Renal cortex interstitium (tissue), 11 donors: ENCODE results near the gene SYT2. TPM values are rescaled to one million over a fixed set of nuclear protein-coding genes. Genes with fewer than 3 reads are reported as not detected.
A peak's percentile ranks its signal among the peaks of the same experiment; 100 is the strongest.
"Not testable (repeated sequence)": the region's sequence is repeated elsewhere in the genome, so short reads cannot be mapped to it uniquely, and the experiment has no call there.

ENCODE experiments used
- DNase-seq, 11 donors: peaks; one replicate each; pipeline ENCODE4 v3.0.0-alpha.2; 2013; ENCODE audit warnings: low read depth in 9 of 11, low spot score in 4 of 11; ENCODE audit errors: extremely low read depth in 1 of 11
- polyA plus RNA-seq, 3 donors: library from polyadenylated mRNA; unstranded; fragments of 120-200 nt; gene quantifications; one replicate each; pipeline ENCODE4 v1.2.1, GENCODE V29; 2013; ENCODE audit not compliant: insufficient read length in 3 of 3

The SYT2 gene
- polyA plus RNA-seq, 3 donors: 1.5 to 3.5 (median 2.9) TPM

- no peak for DNase-seq
Observed at GRCh38 chr1:202586871-202587270, 123.4 kb downstream of the SYT2 start.

GRCh38 chr1:202586018-202586821 is 124.0 kb downstream of the SYT2 start:
- no peak for DNase-seq

GRCh38 chr1:202585590-202585933 is 124.7 kb downstream of the SYT2 start:
- DNase-seq: no peak

- no peak for DNase-seq
Observed at GRCh38 chr1:202584707-202585589, 125.3 kb downstream of the SYT2 start.

GRCh38 chr1:202582350-202582749 is 127.9 kb downstream of the SYT2 start:
- not testable (repeated sequence) for DNase-seq

GRCh38 chr1:202580619-202581018 is 129.6 kb downstream of the SYT2 start:
- no peak for DNase-seq

DNA sequence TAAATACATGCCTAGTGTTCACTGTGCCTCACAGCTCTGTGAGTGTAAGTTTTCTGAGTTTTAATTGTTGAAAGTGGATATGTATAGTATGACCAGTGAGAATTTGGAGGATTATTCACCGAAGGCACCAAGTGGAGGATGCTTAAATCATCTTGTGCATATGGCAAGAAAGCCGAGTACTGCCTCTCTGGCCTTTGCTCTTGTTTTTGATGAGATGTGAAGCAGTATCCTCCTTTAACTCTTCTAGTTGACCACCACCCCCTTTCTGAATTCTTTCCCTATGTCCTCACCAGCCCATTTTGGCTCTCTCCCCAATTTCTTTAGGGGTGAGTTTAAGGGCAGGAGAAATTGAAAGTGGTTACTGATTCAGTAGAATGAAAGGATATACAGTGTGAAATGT is 130.4 kb downstream of the SYT2 start:
- no peak for DNase-seq

GRCh38 chr1:202578565-202578964 is 131.7 kb downstream of the SYT2 start:
- DNase-seq: no peak

- DNase-seq: peak in 7 of 11 donors; percentile 57 to 80 (median 65)
Observed at GRCh38 chr1:202578001-202578504, 132.2 kb downstream of the SYT2 start.

DNA sequence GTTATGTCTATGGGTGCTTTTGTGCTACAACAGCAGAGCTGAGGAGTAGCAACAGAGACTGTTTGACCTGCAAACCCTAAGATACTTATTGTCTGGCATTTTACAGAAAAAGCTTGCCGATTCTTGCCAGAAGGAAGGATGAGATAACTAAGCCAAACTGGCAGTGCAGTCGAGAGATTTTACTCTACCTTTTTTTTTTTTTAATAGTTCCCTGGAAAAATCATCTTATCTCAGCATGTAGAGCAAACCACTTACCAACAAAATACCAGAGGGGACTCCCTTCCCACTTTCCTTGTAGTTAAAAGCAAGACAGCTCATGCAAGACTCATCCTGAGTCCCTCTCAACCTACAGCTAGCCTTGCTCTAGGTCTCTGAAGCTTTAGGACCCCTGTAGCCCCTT is 132.9 kb downstream of the SYT2 start:
- no peak for DNase-seq

DNA sequence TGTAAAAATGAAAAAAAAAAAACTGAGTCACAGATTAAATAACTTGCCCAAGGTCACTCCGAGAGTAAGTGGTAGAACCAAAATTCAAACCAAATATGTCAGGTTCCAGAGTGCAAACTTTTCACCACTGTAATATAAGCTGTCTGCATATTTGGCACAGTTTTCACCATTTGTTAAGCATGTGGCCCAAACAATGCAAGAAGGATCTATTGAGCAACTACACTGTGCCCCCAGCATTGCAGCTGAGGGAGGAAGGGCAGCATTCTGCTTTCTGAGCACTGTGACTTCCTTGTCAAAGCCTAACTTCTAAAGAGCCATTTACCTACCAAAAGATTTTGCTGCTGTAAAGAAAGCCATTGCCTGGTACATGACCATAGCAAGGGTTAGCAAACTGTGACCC is 133.4 kb downstream of the SYT2 start:
- no peak for DNase-seq

DNA sequence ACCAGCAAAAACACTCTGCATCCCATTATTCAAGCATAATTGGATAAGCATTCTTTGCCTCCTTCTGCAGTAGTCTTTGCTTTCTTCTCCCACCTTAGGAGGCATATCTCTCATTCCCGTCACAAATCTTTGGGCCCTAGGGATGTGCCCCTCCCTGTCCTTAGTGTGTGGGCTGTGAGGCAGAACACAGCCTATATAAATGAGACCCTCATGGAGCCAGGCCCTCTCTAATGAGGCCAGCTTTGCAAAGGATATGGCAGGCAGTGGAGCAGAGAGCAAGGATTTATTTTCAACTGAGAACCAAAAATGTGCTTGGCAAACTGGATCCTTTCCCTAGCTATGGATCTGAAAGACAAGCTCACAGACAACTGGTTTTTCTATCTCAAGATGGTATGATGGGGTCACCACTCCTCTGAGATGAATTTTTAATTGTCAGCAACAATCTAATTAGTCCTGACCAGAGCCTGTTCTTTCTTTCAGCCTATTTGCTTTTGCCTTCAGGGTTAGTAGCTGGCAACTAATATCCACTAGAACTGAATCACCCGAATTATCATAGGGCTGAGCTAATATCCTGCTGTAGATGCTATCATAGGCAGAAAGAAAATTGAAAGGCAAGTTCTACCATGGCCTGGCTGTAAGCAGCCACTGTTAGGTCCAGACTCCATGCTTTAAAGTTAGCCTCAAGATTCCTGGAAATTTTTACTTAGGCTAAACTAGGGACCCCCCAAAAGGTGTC is 134.2 kb downstream of the SYT2 start:
- no peak for DNase-seq

- DNase-seq: no peak
Observed at GRCh38 chr1:202572867-202573266, 137.4 kb downstream of the SYT2 start.

GRCh38 chr1:202571719-202572339 is 138.4 kb downstream of the SYT2 start:
- DNase-seq: no peak

DNA sequence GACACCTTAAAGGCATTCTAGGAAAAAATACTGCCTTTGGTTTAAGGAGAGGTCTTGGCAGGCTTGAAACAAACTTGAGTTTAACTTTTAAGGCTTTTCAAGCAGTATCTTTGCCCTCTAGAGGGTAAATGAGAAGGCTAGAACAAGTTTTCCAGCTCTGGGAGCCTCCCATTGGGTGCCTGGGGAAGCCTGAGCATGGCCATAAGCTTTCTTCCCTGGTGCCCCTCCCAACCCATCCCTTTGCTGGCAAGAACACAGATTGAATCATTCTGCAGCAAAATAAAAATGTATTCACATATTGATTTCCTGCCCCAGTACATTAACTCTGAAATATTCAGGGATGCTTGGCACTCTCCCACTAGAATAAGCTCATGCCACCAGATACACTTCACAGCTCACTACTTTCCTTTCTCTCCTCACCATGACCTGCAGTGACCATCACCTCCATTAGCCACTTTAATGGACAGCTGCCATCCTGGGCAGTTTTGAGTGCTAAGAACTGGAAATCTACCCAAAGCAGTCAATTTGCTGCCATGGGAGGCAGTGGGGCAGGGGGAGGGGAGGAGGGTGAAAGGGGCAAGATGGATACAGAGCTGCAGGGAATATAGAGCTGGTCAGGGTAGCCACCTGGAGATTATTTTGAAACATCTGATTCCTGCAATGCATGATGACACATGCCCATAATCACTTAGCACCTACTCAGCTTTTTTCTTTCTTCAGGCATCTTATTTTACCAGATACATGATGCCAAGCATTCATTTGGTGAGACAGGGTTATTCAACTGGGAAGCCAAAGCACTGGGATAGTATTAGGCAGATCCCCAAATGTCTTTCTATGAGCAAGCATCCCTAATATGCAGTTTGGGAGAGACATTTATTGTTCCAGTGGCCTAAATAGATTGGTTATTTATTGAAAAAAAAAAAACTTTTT is 140.6 kb downstream of the SYT2 start:
- no peak for DNase-seq

DNA sequence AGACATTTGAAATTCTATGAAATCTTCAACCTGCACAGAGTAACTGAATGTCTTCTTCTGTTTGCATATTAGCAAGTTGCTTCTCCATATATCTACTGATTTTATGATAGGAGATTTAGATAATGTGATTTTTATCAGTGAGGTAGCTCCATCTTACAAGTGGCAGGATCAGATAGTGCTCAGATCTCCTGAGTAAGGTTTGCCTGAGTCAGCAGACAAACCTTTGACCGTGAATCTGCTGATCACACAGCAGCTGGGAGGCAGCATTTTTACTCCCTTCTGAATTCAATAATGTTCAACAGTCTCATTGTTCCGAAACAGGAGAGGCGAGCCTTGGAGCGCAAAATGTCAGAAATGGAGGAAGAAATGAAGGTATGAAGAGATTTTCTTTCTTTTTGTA is 141.4 kb downstream of the SYT2 start:
- no peak for DNase-seq

DNA sequence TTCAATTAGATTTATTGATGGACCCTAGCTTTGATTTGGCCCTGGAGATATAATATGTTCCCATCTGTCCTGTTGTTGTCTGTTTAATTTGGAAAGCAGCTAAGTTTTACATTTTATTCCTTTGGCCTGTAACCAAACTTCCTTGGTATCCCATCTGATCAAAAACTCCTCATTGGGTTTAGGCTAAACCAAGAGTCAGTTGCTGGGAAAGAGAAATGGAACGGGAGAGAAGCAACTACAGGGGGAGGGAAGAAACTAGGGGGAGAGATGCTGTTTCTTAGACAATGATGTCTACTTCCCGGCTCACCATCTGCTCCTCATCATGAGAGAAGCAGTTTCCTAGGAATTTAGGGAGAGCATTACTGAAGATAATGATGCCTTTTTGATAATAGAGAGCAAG is 141.8 kb downstream of the SYT2 start:
- DNase-seq: no peak

DNA sequence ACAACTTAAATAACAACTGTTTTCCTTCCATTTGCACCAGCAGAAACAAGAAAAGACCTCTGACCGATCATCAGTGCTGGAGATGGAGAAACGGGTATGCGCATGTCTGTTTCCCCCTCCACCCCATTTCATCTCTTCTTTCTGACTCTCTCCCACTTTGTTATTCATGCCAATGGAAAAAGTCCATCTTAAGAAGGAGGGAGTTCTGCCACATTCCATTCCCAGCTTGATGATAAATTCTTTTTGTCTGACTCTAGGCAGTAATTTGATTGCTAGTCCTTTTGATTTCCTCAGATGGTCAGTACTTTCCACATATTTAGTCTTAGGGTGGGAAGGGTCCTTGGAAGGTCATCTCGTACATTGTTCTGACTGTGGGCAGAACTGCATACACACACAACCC is 142.5 kb downstream of the SYT2 start:
- no peak for DNase-seq
